Adipose tissue (tissue), 3 donors: ENCODE data around the gene ARHGAP32. TPM values are rescaled to one million over a fixed set of nuclear protein-coding genes. Genes with fewer than 3 reads are reported as not detected.

Source experiments
- H3K27ac ChIP-seq: one replicate; pipeline ENCODE4 v1.5.1; 2013; ENCODE audit warnings: low read depth, low read length
- WGBS, 3 donors: extraction: QIAGEN DNeasy Blood & Tissue Kit; methylation state at CpG; one replicate each; pipeline ENCODE4 v1.1.7; 2013; 5-methylcytosine and 5-hydroxymethylcytosine counted together
- polyA plus RNA-seq, 3 donors: library from polyadenylated mRNA; stranded (reverse); fragments of 200-250 nt; gene quantifications; one replicate each; pipeline ENCODE4 v1.2.3, GENCODE V29; 2013
- donor health status: healthy with polysubstance abuse.
- donor health status: Bipolar disorder and iron deficiency.
- donor health status: healthy.

Gene ARHGAP32
- polyA plus RNA-seq: 1 to 10 TPM; 4.5 to 5.4 (median 4.9) TPM

DNA sequence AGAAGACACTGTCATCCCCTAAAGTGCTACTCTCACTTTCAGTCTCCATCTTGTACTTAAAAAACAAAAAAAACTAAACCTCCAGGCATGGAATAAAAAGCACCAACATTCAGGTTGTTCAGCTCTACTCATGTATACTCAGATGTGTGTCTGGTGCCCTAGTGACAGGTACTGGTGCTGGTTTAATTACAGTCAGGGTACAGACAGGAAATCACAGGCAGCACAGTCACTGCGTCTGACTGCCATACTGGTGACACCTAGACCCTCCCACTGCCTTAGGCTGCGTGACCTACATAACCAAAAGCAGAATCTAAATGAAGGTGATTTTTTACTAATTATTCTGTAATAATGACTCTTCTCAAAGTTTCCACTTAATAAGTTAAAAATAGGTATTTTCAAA is at the start of gene ARHGAP32:
TSS of gene ARHGAP32 (minus strand) at position 176 of the 400 bp plus-strand sequence. CDS start at position 49, 127 bp downstream.
- no peak within 1 kb of the TSS for H3K27ac ChIP-seq
- WGBS, 3 donors: 86 to 90% (median 90%) methylated on average over 2 of the region's 2 CpGs

GRCh38 chr11:129239207-129239606 is 47.1 kb upstream of the ARHGAP32 start:
- WGBS, 3 donors: 94 to 98% (median 95%) methylated on average over 2 of the region's 2 CpGs

GRCh38 chr11:129237880-129238638 is 45.9 kb upstream of the ARHGAP32 start:
- 94 to 97% (median 95%) methylated on average over 3 of the region's 3 CpGs for WGBS, 3 donors
- H3K27ac ChIP-seq: no peak overlapping the region

More at GRCh38 chr11:129239207-129239606, 47.1 kb upstream of the ARHGAP32 start:
- no peak overlapping the region for H3K27ac ChIP-seq

DNA sequence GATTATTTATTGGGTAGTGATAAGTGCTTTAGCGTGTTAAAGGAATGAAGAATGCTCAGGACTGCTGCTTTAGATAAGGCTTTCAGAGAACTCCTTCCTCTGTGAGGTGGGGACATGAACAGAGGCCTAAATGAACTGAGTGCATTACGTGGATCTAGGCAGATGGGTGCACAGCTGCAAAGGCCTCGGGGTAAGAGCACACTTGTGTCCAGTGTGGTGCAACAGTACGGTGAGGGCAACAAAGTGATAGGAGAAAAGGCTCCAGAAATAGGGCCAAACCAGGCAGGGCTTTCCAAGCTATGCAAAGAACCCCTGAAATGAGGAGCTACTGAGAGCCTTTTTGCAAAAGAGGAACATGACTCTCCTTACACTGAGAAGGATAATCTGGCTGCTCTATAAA is 45.3 kb upstream of the ARHGAP32 start:
- 89 to 93% (median 92%) methylated on average over 4 of the region's 4 CpGs for WGBS, 3 donors
- no peak overlapping the region for H3K27ac ChIP-seq

DNA sequence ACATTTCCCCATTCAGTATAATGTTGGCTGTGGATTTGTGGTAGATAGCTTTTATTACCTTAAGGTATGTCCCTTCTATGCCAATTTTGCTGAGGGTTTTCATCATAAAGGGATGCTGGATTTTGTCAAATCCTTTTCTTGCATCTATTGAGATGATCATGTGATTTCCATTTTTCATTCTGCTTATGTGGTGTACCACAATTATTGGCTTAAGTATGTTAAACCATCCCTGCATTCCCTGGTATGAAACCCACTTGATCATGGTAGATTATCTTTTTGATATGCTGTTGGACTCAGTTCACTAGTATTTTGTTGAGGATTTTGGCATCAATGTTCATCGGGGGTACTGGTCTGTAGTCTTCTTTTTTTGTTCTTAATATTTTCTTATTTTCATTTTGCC is 44.7 kb upstream of the ARHGAP32 start:
- WGBS, 3 donors: 97 to 100% (median 100%) methylated on average over 1 of the region's 1 CpG
- no peak overlapping the region for H3K27ac ChIP-seq

GRCh38 chr11:129234978-129235377 is 42.9 kb upstream of the ARHGAP32 start:
- no peak overlapping the region for H3K27ac ChIP-seq
- 38 to 96% (median 95%) methylated on average over 5 of the region's 5 CpGs for WGBS, 3 donors

DNA sequence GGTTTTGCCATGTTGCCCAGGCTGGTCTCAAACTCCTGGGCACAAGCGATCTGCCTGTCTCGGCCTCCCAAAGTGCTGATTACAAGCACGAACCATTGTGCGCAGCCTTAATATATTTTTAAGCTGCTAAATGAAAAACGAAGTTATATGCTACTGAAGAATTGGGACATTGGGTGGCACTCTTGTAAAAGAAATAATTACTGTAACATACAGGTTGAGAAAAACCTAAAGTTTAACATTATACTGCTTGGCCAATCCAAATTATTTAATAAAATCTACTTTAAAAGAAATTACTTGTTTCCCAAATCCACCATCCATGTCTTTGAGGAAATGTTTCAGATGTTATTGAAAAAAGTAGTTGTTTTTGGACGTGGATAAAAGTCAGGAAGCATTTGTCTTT is 37.9 kb upstream of the ARHGAP32 start:
- WGBS, 3 donors: 64 to 75% (median 66%) methylated on average over 6 of the region's 6 CpGs
- no peak overlapping the region for H3K27ac ChIP-seq

GRCh38 chr11:129226207-129226798 is 34.2 kb upstream of the ARHGAP32 start:
- 93 to 97% (median 96%) methylated on average over 2 of the region's 2 CpGs for WGBS, 3 donors

GRCh38 chr11:129225190-129225589 is 33.1 kb upstream of the ARHGAP32 start:
- H3K27ac ChIP-seq: no peak overlapping the region
- WGBS, 3 donors: 88 to 94% (median 89%) methylated on average over 1 of the region's 1 CpG

More at GRCh38 chr11:129226207-129226798, 34.2 kb upstream of the ARHGAP32 start:
- H3K27ac ChIP-seq: no peak overlapping the region

GRCh38 chr11:129224538-129224937 is 32.4 kb upstream of the ARHGAP32 start:
- no peak overlapping the region for H3K27ac ChIP-seq
- WGBS, 3 donors: 87 to 91% (median 89%) methylated on average over 3 of the region's 3 CpGs

GRCh38 chr11:129223701-129224149 is 31.6 kb upstream of the ARHGAP32 start:
- H3K27ac ChIP-seq: no peak overlapping the region
- WGBS, 3 donors: 50 to 53% (median 51%) methylated on average over 2 of the region's 2 CpGs

GRCh38 chr11:129223260-129223659 is 31.1 kb upstream of the ARHGAP32 start:
- no peak overlapping the region for H3K27ac ChIP-seq

GRCh38 chr11:129222158-129222557 is 30.0 kb upstream of the ARHGAP32 start:
- 19 to 78% (median 74%) methylated on average over 3 of the region's 3 CpGs for WGBS, 3 donors
- no peak overlapping the region for H3K27ac ChIP-seq

More at GRCh38 chr11:129223260-129223659, 31.1 kb upstream of the ARHGAP32 start:
- WGBS, 3 donors: 38 to 69% (median 61%) methylated on average over 1 of the region's 1 CpG

DNA sequence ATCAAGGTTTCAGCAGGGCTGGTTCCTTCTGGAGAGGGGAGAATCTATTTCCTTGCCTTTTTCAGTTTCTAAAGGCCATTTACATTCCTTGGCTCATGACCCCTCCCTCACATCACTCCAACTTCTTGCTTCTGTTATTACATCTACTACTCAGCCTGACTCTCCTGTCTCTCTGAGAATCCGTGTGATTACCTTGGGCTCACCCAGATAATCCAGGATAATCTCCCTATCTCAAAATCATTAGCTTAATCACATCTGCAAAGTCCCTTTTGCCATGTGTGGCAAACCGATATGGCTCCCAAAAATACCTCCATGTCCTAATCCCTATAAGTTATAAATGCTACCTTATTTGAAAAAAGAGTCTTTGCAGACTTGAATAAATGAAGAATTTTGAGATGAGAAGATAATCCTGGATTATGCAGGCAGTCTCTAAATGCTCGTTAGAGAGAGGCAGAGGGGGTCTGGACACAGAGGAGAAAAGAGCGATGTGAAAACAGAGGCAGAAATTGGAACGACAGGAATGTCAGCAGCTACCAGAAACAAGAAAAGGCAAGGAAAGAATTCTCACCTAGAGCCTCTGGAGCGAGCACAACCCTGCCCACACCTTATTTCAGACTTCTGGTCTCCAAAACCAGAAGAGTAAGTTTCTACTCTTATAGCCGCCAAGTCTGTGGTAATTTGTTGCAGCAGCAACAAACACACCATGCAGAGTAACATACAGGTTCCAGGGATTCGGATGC is 23.6 kb upstream of the ARHGAP32 start:
- WGBS, 3 donors: 80 to 88% (median 81%) methylated on average over 8 of the region's 8 CpGs
- no peak overlapping the region for H3K27ac ChIP-seq

- H3K27ac ChIP-seq: no peak overlapping the region
- WGBS, 3 donors: 94 to 97% (median 95%) methylated on average over 6 of the region's 6 CpGs
Measured at GRCh38 chr11:129214710-129215295, 22.7 kb upstream of the ARHGAP32 start.

DNA sequence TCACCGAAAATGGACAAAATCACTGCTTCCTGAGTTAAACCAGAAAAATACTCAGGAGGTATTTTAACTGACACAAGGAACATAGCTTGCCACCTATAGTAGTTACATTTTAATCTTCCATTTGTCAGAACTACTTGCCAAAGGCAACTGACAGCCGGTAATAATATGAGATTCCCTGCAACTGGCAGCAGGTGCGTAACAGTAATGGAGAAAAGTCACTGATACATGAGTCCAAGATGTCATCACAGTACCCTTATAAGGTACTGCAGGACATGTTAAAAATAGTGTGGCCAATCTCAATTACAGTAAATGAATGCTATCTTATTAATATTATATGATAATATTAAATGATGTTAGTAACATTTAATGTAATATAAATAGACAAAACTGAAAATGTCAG is 21.1 kb upstream of the ARHGAP32 start:
- no peak overlapping the region for H3K27ac ChIP-seq
- WGBS, 3 donors: 71 to 97% (median 93%) methylated on average over 3 of the region's 3 CpGs

- H3K27ac ChIP-seq: no peak overlapping the region
- WGBS, 3 donors: 88 to 94% (median 91%) methylated on average over 2 of the region's 2 CpGs
Measured at GRCh38 chr11:129211397-129211796, 19.3 kb upstream of the ARHGAP32 start.

DNA sequence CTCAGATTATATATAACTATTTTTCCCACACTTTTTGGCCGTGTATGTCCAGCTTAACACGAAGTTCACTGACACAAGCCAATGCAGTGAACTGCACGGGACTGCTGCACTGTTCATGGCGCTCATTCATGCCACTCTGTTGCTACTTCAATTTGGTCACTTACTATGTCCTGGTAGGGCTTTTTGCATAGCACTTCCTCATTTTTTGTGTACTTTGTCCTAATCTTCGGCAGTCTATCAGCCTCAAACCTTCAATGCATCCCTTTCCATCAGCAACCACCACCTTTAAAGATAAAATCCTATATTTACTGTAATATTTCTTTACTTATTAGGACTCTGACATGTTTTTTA is 18.7 kb upstream of the ARHGAP32 start:
- 35 to 87% (median 85%) methylated on average over 5 of the region's 5 CpGs for WGBS, 3 donors
- no peak overlapping the region for H3K27ac ChIP-seq
